H1 (cell line): ENCODE results near the gene CNDP2. TPM values are rescaled to one million over a fixed set of nuclear protein-coding genes. Genes with fewer than 3 reads are reported as not detected.

Experiments used
- CTCF ChIA-PET: fragments of 300-600 bp; sonication (Branson Sonifier 250); formaldehyde crosslinking; loops from one replicate; lab custom pipeline; 2021; ENCODE audit not compliant: partially characterized antibody; lab: Charles Lee
- POLR2A ChIA-PET: fragments of 300-600 bp; sonication (Branson Sonifier 250); formaldehyde crosslinking; loops from one replicate; lab custom pipeline; 2021; ENCODE audit warnings: inconsistent platforms; ENCODE audit not compliant: partially characterized antibody; lab: Charles Lee
- DNase-seq, 2 experiments: peaks; one replicate each; pipeline versions ENCODE4 v3.0.0 to v3.0.0-alpha.2; 2010 to 2022; ENCODE audit warnings: low spot score in 2 of 2, low read depth in 1 of 2, mixed read lengths in 1 of 2
- FAIRE-seq: peaks from 2 replicates; lab custom pipeline; 2011; peaks lifted over from hg19 to GRCh38; lab: Jason Lieb, UNC
- H2AFZ ChIP-seq: 2 replicates; pipeline ENCODE4 v1.8.1; 2012; ENCODE audit warnings: low read length, inconsistent platforms
- H2AK5ac ChIP-seq: 2 replicates; pipeline ENCODE4 v1.6.1; 2013; ENCODE audit warnings: low read depth, low read length
- H2BK120ac ChIP-seq: replicated peaks from 2 replicates; pipeline ENCODE3; 2013; ENCODE audit warnings: low read depth, low read length, inconsistent platforms
- H2BK12ac ChIP-seq: 2 replicates; pipeline ENCODE4 v1.6.1; 2013; ENCODE audit warnings: low read depth, low read length
- H2BK15ac ChIP-seq: 2 replicates; pipeline ENCODE4 v1.6.1; 2013; ENCODE audit warnings: low read length
- H2BK20ac ChIP-seq: 2 replicates; pipeline ENCODE4 v1.6.1; 2013; ENCODE audit warnings: low read length
- H2BK5ac ChIP-seq: 2 replicates; pipeline ENCODE4 v1.6.1; 2013; ENCODE audit warnings: low read depth, low read length
- H3K14ac ChIP-seq: 2 replicates; pipeline ENCODE4 v1.6.1; 2013; ENCODE audit warnings: inconsistent platforms; ENCODE audit not compliant: insufficient read length
- H3K18ac ChIP-seq: 2 replicates; pipeline ENCODE4 v1.6.1; 2013; ENCODE audit warnings: low read length; ENCODE audit errors: extremely low read depth
- H3K23ac ChIP-seq: 2 replicates; pipeline ENCODE4 v1.6.1; 2013; ENCODE audit warnings: inconsistent platforms; ENCODE audit not compliant: insufficient read length
- H3K23me2 ChIP-seq: 2 replicates; pipeline ENCODE4 v1.6.1; 2013; ENCODE audit warnings: low read depth, low read length
- H3K27ac ChIP-seq: 2 replicates; pipeline ENCODE4 v1.6.1; 2011; ENCODE audit warnings: low read depth, low read length, inconsistent platforms
- H3K27me3 ChIP-seq, 4 experiments: replicated peaks in 1 of 4; 1 replicate in 1 of 4; 2 replicates in 3 of 4; pipeline versions ENCODE4 v1.6.1 to v1.8.1; 2011 to 2013; ENCODE audit warnings: low read length in 3 of 4, mild to moderate bottlenecking in 3 of 4, inconsistent platforms in 2 of 4, mixed read lengths in 2 of 4, moderate library complexity in 1 of 4; ENCODE audit not compliant: control insufficient read depth in 3 of 4, insufficient read depth in 3 of 4; ENCODE audit errors: extremely low read depth in 1 of 4
- H3K36me3 ChIP-seq, 4 experiments: 2 replicates each; pipeline versions ENCODE4 v1.6.1 to v1.8.1; 2011 to 2013; ENCODE audit warnings: mild to moderate bottlenecking in 4 of 4, low read length in 3 of 4, moderate library complexity in 2 of 4, control low read depth in 1 of 4, inconsistent platforms in 1 of 4; ENCODE audit not compliant: insufficient read depth in 4 of 4, control insufficient read depth in 2 of 4
- H3K4ac ChIP-seq: replicated peaks from 2 replicates; pipeline ENCODE3; 2013; ENCODE audit warnings: low read length, low read depth, mixed read lengths, inconsistent platforms; ENCODE audit not compliant: insufficient read length
- H3K4me1 ChIP-seq, 4 experiments: replicated peaks in 1 of 4; 1 replicate in 1 of 4; 2 replicates in 3 of 4; pipeline versions ENCODE4 v1.6.1 to v1.8.1; 2011 to 2013; ENCODE audit warnings: low read length in 3 of 4, inconsistent platforms in 2 of 4, mixed read lengths in 1 of 4; ENCODE audit not compliant: insufficient read depth in 4 of 4, control insufficient read depth in 3 of 4
- H3K4me2 ChIP-seq, 2 experiments: 2 replicates each; pipeline versions ENCODE4 v1.6.1 to v1.8.1; 2011 to 2013; ENCODE audit warnings: low read depth in 2 of 2, low read length in 2 of 2, control low read depth in 1 of 2, inconsistent platforms in 1 of 2, mild to moderate bottlenecking in 1 of 2; ENCODE audit not compliant: insufficient read depth in 1 of 2
- H3K4me3 ChIP-seq, 4 experiments: fragments of 200-600, 300-600 bp in 1 of 4; sonication (generic), shearing (Covaris generic), sonication (Bioruptor Twin) in 1 of 4; 2 replicates each; pipeline versions ENCODE4 v1.5.1 to v1.8.1; 2011 to 2016; ENCODE audit warnings: low read length in 4 of 4, low read depth in 3 of 4, control low read depth in 2 of 4, inconsistent platforms in 2 of 4, mild to moderate bottlenecking in 2 of 4, mixed read lengths in 1 of 4, moderate library complexity in 1 of 4; ENCODE audit not compliant: insufficient read depth in 2 of 4; ENCODE audit errors: extremely low read depth in 1 of 4
- H3K56ac ChIP-seq: replicated peaks from 2 replicates; pipeline ENCODE3; 2013; ENCODE audit warnings: low read depth, mild to moderate bottlenecking, mixed read lengths, low read length, inconsistent platforms; ENCODE audit not compliant: insufficient read length
- H3K79me1 ChIP-seq: 2 replicates; pipeline ENCODE4 v1.6.1; 2013; ENCODE audit warnings: low read depth, low read length, control low read depth
- H3K79me2 ChIP-seq, 2 experiments: 2 replicates each; pipeline versions ENCODE4 v1.6.1 to v1.8.1; 2012 to 2013; ENCODE audit warnings: low read length in 2 of 2, mild to moderate bottlenecking in 2 of 2, inconsistent platforms in 1 of 2; ENCODE audit not compliant: insufficient read depth in 2 of 2, control insufficient read depth in 1 of 2
- H3K9ac ChIP-seq, 4 experiments: replicated peaks in 1 of 4; 1 replicate in 1 of 4; 2 replicates in 3 of 4; pipeline versions ENCODE4 v1.6.1 to v1.8.1; 2011 to 2013; ENCODE audit warnings: low read depth in 3 of 4, low read length in 3 of 4, control low read depth in 2 of 4, mild to moderate bottlenecking in 2 of 4, moderate library complexity in 2 of 4, inconsistent platforms in 1 of 4; ENCODE audit errors: extremely low read depth in 1 of 4
- H3K9me3 ChIP-seq, 2 experiments: 2 replicates each; pipeline versions ENCODE4 v1.6.1 to v1.8.1; 2012 to 2013; ENCODE audit warnings: mild to moderate bottlenecking in 2 of 2, moderate library complexity in 2 of 2, control low read depth in 1 of 2, inconsistent platforms in 1 of 2, low read depth in 1 of 2, low read length in 1 of 2, mixed read lengths in 1 of 2; ENCODE audit not compliant: insufficient read depth in 2 of 2
- H4K20me1 ChIP-seq, 2 experiments: replicated peaks in 1 of 2; 2 replicates each; pipeline versions ENCODE3 to v1.8.1; 2011 to 2013; ENCODE audit warnings: inconsistent platforms in 2 of 2, low read length in 2 of 2, mild to moderate bottlenecking in 1 of 2; ENCODE audit not compliant: insufficient read depth in 2 of 2, control insufficient read depth in 1 of 2
- H4K5ac ChIP-seq: 2 replicates; pipeline ENCODE4 v1.6.1; 2013; ENCODE audit warnings: low read length, low read depth, mixed read lengths, inconsistent platforms; ENCODE audit not compliant: insufficient read length
- H4K8ac ChIP-seq: 2 replicates; pipeline ENCODE4 v1.8.0; 2013; ENCODE audit warnings: mild to moderate bottlenecking, moderate library complexity, low read length, inconsistent platforms; ENCODE audit not compliant: insufficient read depth; ENCODE audit errors: extremely low read depth
- H4K91ac ChIP-seq: replicated peaks from 2 replicates; pipeline ENCODE3; 2013; ENCODE audit warnings: low read length, mixed read lengths, inconsistent platforms; ENCODE audit not compliant: insufficient read length
- EZH2 ChIP-seq: fragments of 200-600 bp; sonication (generic); IDR thresholded peaks from 2 replicates; pipeline ENCODE4 v1.7.1; 2012; ENCODE audit warnings: low read depth, mild to moderate bottlenecking, moderate library complexity, low read length, inconsistent platforms; ENCODE audit not compliant: severe bottlenecking
- FOSL1 ChIP-seq: IDR thresholded peaks from 2 replicates; pipeline ENCODE4 v1.6.1; 2011; ENCODE audit warnings: mild to moderate bottlenecking, low read depth, low read length, moderate library complexity; ENCODE audit not compliant: insufficient read depth
- NANOG ChIP-seq: IDR thresholded peaks from 2 replicates; pipeline ENCODE4 v1.6.1; 2011; ENCODE audit warnings: low read length, low read depth, mild to moderate bottlenecking, inconsistent platforms; ENCODE audit not compliant: insufficient read depth, poor library complexity, severe bottlenecking
- RNF2 ChIP-seq: fragments of 200-900, 300-1000 bp; sonication (generic); IDR thresholded peaks from 2 replicates; pipeline ENCODE4 v1.7.1; 2016; ENCODE audit warnings: borderline replicate concordance, low read depth, mild to moderate bottlenecking, antibody characterized with exemption, low read length; ENCODE audit not compliant: poor library complexity, severe bottlenecking; ENCODE audit errors: missing control alignments
- SAP30 ChIP-seq: fragments of 300-600 bp; sonication (generic); IDR thresholded peaks from 2 replicates; pipeline ENCODE4 v1.7.1; 2012; ENCODE audit warnings: low read length, moderate library complexity, mild to moderate bottlenecking, inconsistent platforms; ENCODE audit not compliant: insufficient read depth, insufficient replicate concordance
- SIX5 ChIP-seq: IDR thresholded peaks from 2 replicates; pipeline ENCODE4 v1.6.1; 2011; ENCODE audit warnings: mild to moderate bottlenecking, low read depth, low read length
- SRF ChIP-seq: IDR thresholded peaks from 2 replicates; pipeline ENCODE4 v1.6.1; 2011; ENCODE audit warnings: mild to moderate bottlenecking, low read depth, low read length, moderate library complexity
- TCF12 ChIP-seq: IDR thresholded peaks from 2 replicates; pipeline ENCODE4 v1.6.1; 2011; ENCODE audit warnings: low read depth, mild to moderate bottlenecking, low read length
- ZNF274 ChIP-seq: IDR thresholded peaks from 2 replicates; pipeline ENCODE4 v1.7.0; 2012; ENCODE audit warnings: low read length, borderline replicate concordance; ENCODE audit errors: extremely low read depth
- WGBS, 2 experiments: shearing (Covaris generic) in 1 of 2; methylation state at CpG; one replicate each; pipeline versions ENCODE4 v1.1.6 to v1.1.7; 2013 to 2015; ENCODE audit warnings: low lambda C conversion rate in 2 of 2, mixed read lengths in 2 of 2, inconsistent platforms in 1 of 2, low coverage in 1 of 2, missing lambda C conversion rate in 1 of 2; ENCODE audit not compliant: insufficient replicate concordance in 2 of 2, insufficient coverage in 1 of 2, insufficient read length in 1 of 2; ENCODE audit errors: extremely low coverage in 1 of 2, missing lambda C conversion rate in 1 of 2; 5-methylcytosine and 5-hydroxymethylcytosine counted together
- polyA plus RNA-seq, 7 experiments: library from polyadenylated mRNA; depleted of rRNA in 3 of 7; stranded (reverse) in 5 of 7; unstranded in 2 of 7; fragments of >200 nt in 5 of 7; fragments of 200-250 nt in 2 of 7; gene quantifications; 1 replicate in 5 of 7; 2 replicates in 1 of 7; 4 replicates in 1 of 7; pipeline versions ENCODE4 v1.2.1 to v1.2.3, GENCODE V29; 2011 to 2013; ENCODE audit warnings: missing spikeins in 2 of 7, mixed read lengths in 2 of 7
- total RNA-seq: library from RNA; stranded (reverse); fragmentation: NEBNext Ultra II Directional; extraction: Animal tissue kit (Norgen Biotek cat#: 25700); gene quantifications from 2 replicates; pipeline ENCODE4 v1.2.1, GENCODE V29; 2021

CNDP2 gene
- total and polyA plus RNA-seq, 2 of the 8 experiments (the other 6 are each of a cell fraction or from before 2014, with no cell fraction given) = 71.8 to 243 TPM

DNA sequence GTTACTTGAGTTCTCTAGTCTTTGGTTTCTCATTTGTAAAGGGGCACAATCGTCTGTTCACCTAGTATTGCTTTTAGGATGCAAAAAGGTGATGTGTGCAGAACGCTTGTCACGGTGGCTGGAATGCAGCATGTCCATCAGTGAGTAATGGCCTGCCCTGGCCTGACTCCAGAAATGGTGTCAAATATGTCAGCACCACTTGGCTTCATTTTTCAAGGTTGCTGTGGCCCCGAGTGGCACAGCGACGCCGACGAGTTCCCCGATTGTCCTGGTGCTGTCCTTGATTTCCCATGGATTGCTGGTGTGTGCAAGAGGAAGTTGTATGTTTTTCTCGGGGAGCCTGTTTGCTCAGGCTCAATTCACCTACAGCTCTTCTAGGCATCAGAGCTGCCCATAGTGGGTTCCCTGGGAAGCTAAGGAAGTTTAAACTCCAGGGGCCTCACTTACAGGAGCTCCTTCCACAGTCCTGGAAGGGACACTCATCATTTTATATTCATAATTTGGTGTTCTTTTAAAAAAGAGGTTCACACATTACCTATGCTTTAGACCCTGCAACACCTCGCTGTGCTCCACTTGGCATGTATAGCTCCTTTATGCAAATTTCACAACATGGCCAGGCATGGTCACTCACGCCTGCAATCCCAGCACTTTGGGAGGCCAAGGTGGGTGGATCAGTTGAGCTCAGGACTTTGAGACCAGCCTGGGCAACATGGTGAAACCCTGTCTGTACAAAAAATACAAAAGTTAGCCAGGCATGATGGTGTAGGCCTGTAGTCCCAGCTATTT, 75.9 kb downstream of the CNDP2 start:
- ChIA-PET CTCF (interaction anchor here (1.6 to 2.2 kb wide), 2 partner anchors 9 to 375 kb away, joined by 3 to 5 read pairs; no protein-coding TSS in a partner anchor), POLR2A (no interaction called here)
- Histone ChIP-seq H3K23ac (no peak overlapping the region), H3K27ac (no peak overlapping the region), H2BK15ac (no peak overlapping the region), H3K36me3 (no peaks in the 10 kb centered on the region), H3K9me3 (peaks cover 2 to 8% of the 10 kb centered on the region in 2 experiments; a peak in 2 of 4 replicates), H3K79me1 (no peaks in the 10 kb centered on the region), H3K4me1 (no peaks in the 10 kb centered on the region), H3K4me2 (no peak overlapping the region), H4K8ac (no peak overlapping the region), H3K23me2 (peaks cover 5% of the 10 kb centered on the region; the same call in 1 of the 2 replicates), H4K5ac (no peak overlapping the region), H3K27me3 (no peaks in the 10 kb centered on the region), H2BK5ac (no peak overlapping the region), H4K91ac (no peak overlapping the region), H3K14ac (no peak overlapping the region), H3K18ac (no peak overlapping the region), H3K56ac (no peak overlapping the region), H4K20me1 (peaks cover 0 to 2% of the 10 kb centered on the region in 2 experiments), H2AFZ (no peak overlapping the region), H2BK20ac (no peak overlapping the region), H2BK120ac (no peak overlapping the region), H3K4me3 (no peak overlapping the region), H3K9ac (no peak overlapping the region), H2BK12ac (no peak overlapping the region), H3K4ac (no peak overlapping the region), H2AK5ac (no peak overlapping the region), H3K79me2 (no peaks in the 10 kb centered on the region)
- DNase-seq (no peak), FAIRE-seq (no peak)
- TF ChIP-seq RNF2 (no peak), ZNF274 (no peak), NANOG (no peak), SAP30 (no peak), EZH2 (no peak), SRF (no peak), FOSL1 (no peak), TCF12 (no peak), SIX5 (no peak)
- 90% methylated on average over 7 of the region's 12 CpGs; no CpG with 5 or more reads in 1 of the 2 experiments for WGBS, 2 experiments
